ENCODE data around the gene EGF. TPM values are rescaled to one million over a fixed set of nuclear protein-coding genes. Genes with fewer than 3 reads are reported as not detected.

EGF gene
- total RNA-seq (10 to 100 TPM in 4 of 9 donors, 1 to 10 TPM in 5; 5.4 to 15.0 (median 9.7) TPM), polyA plus RNA-seq (1 to 10 TPM; 1.3 to 3.7 TPM)
- long read RNA-seq, donor 1, partial matches to known transcripts: 5 of 10 reads
- long read RNA-seq, donor 1, other reads (novel, unspliced or antisense): 5 of 10 reads
- long read RNA-seq, donor 2, partial matches to known transcripts: 0 of 1 reads
- long read RNA-seq, donor 2, other reads (novel, unspliced or antisense): 1 of 1 reads
- long read RNA-seq, donor 3, partial matches to known transcripts: 1 of 2 reads
- long read RNA-seq, donor 3, other reads (novel, unspliced or antisense): 1 of 2 reads

- Histone ChIP-seq H3K9me3 (no peaks in the 10 kb centered on the region), H3K27me3 (no peaks in the 10 kb centered on the region), H3K36me3 (no peaks in the 10 kb centered on the region), H3K4me1 (peaks cover 0 to 15% (median 0%) of the 10 kb centered on the region in 12 donors), H3K27ac (peak within 1 kb of the TSS in 11 of 12 donors; percentile 33 to 79 (median 65)), H3K4me3 (peak within 1 kb of the TSS; percentile 8 to 54 (median 39))
- WGBS, 4 donors: 30 to 43% (median 37%) methylated on average over 9 of the region's 9 CpGs
- DNase-seq: peak in 3 of 5 donors; percentile 23 to 34 (median 23)
- intact Hi-C loops (cut with DNase I): loop anchor here in 1 of 10 donors (5.0 kb wide), 1 partner anchor 96 kb away; the partner anchor contains the start of gene GAR1
- peak; percentile 76 to 92 (median 90) for ATAC-seq
- TF ChIP-seq CTCF (IDR thresholded peaks at IDR 0.05): no peak
- TF ChIP-seq POLR2A (IDR thresholded peaks at IDR 0.05): peak; percentile 60 to 77
Observed at GRCh38 chr4:109912706-109913595, at the start of gene EGF. Gene EGF, plus strand, starts transcription at chr4:109912883. Its CDS starts 453 bp downstream, at chr4:109913336.

GRCh38 chr4:109864134-109864533 lies 48.5 kb upstream of the EGF start:
- intact Hi-C loops (cut with DNase I): no loop called here
- ATAC-seq (no peak), DNase-seq (no peak)
- no peaks in the 10 kb centered on the region for H3K27me3 ChIP-seq
- no peak overlapping the region for H3K27ac ChIP-seq
- H3K4me1 ChIP-seq: no peaks in the 10 kb centered on the region
- TF ChIP-seq CTCF (IDR thresholded peaks at IDR 0.05) (no peak), POLR2A (IDR thresholded peaks at IDR 0.05) (no peak)
- H3K4me3 ChIP-seq: no peak overlapping the region
- H3K9me3 ChIP-seq: peaks cover 0 to 14% (median 0%) of the 10 kb centered on the region in 12 donors
- no peaks in the 10 kb centered on the region for H3K36me3 ChIP-seq

- WGBS, 4 donors: 94 to 96% (median 95%) methylated on average over 5 of the region's 5 CpGs
- intact Hi-C loops (cut with DNase I): no loop called here
- ATAC-seq: no peak
Observed at GRCh38 chr4:109870061-109870460, 42.6 kb upstream of the EGF start.

More at GRCh38 chr4:109870061-109870460, 42.6 kb upstream of the EGF start:
- Histone ChIP-seq H3K4me1 (no peaks in the 10 kb centered on the region), H3K4me3 (no peak overlapping the region), H3K36me3 (no peaks in the 10 kb centered on the region), H3K9me3 (no peaks in the 10 kb centered on the region), H3K27me3 (no peaks in the 10 kb centered on the region), H3K27ac (no peak overlapping the region)
- no peak for TF ChIP-seq CTCF (IDR thresholded peaks at IDR 0.05)
- no peak for TF ChIP-seq POLR2A (IDR thresholded peaks at IDR 0.05)
- no peak for DNase-seq

Data from heart left ventricle (tissue), 16 donors.